ENCODE results near the gene MCUB.

Gene MCUB

DNA sequence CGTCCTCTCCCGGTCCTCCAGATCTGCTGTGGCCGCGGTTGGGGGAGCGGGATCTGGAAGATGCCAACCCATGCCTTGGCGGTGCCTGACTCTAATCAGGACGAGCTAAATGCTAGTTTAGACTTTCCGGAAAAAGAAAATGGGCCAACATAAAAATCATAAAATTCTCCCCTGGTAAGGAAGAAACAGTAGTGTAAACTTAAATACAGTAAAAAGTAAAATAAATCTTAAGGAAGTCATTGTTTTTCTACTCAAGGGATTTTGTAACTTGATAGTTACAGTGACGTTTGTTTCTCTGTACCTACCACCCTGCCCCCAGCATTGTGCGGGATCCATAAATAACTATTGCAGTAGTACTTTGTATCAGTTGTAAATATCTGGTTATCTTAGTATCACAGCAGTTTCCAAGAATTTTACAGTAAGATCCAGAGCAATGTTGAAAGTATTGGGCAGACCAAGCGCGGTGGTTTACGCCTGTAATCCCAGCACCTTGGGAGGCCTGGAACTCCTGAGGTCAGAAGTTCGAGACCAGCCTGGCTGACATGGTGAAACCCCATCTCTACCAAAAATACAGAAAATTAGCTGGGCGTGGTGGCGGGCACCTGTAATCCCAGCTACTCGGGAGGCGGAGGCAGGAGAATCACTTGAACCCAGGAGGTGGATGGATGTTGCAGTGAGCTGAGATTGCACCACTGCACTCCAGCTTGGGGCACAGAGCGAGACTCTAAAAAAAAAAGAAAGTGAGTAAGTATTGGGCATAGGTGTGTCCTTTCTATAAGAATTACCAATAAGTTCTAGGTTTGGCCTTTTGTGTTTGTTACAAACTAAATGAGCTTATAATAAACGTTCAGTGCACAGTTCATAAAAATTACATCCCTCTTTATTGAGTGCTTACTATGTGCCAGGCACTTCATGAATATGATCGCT is 170.8 kb downstream of the MCUB start:
- DNase-seq = no peak

DNA sequence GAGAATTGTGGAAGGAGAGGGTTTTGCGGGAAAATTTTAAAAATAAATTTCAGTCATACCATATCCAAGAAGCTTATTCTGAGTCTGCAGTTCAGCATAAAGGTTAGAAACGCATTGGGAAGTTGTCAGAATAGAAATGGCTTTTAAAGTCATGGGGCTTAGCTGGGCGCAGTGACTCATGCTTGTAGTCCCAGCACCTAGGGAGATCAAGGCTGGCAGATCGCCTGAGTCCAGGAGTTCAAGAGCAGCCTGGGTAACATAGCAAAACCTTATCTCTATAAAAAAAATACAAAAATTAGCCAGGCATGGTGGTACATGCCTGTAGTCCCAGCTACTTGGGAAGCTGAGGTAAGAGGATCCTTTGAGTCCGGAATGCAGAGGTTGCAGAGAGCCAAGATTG is 173.7 kb downstream of the MCUB start:
- no peak for DNase-seq

DNA sequence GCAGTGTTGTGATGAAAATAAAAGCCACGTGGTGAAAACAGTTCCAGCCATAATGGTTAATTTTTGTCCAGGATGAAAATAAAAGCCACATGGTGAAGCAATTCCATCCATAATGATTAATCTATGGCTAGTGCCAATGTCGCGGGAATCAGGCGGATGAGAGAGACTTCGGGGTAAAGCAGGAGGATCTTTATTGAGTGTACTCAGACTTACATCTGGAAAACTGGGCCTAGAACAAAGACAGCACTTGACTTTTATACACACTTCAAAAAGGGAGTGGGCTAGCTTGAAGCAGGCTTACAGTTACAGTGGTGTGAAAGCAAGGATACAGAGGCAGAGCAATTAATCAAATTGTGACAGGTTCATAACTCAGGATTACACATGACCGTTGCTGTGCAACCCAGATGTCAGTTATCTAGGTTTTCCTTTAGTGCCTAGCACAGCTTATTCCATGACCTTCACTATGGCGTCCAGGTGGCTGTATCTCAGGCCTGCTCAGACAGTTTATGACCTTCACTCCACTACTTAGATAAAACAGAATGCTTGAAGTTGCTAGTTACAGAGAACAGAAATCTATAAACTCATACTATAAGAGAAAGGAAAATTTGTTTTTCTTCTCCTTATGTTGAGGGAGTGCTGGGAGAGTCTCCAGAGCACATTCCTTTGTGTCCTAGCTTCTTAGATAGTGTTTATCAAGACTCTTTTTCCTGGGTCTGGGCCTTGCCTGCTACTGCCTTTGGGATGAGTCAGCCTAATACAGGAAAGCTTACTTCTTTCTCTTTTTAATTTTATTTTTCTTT is 175.7 kb downstream of the MCUB start:
- no peak for DNase-seq

Data from eye (tissue), 1 donor.